Adrenal gland (tissue), 12 donors: Measurements from ENCODE around the gene CFAP299. TPM values are rescaled to one million over a fixed set of nuclear protein-coding genes. Genes with fewer than 3 reads are reported as not detected.

Experiments
- DNase-seq, 7 donors: peaks; one replicate each; pipeline ENCODE4 v3.0.0-alpha.2; 2019 to 2020
- H3K27ac ChIP-seq, 5 donors: fragments of 200-600 bp; sonication (generic) in 4 of 5; 1 replicate in 3 of 5; 2 replicates in 2 of 5; pipeline versions ENCODE4 v1.5.1 to v1.8.0; 2016 to 2020; ENCODE audit warnings: mild to moderate bottlenecking in 1 of 5
- H3K27me3 ChIP-seq: fragments of 200-600 bp; 2 replicates; pipeline ENCODE4 v1.8.0; 2021
- H3K36me3 ChIP-seq, 2 donors: fragments of 200-600 bp; replicated peaks in 1 of 2; 1 replicate in 1 of 2; 2 replicates in 1 of 2; pipeline versions ENCODE4 v1.5.1 to v1.8.0; 2018 to 2022
- H3K4me1 ChIP-seq, 2 donors: fragments of 200-600 bp; replicated peaks in 1 of 2; 1 replicate in 1 of 2; 2 replicates in 1 of 2; pipeline versions ENCODE4 v1.5.1 to v1.8.0; 2018 to 2021
- H3K4me3 ChIP-seq, 4 donors: fragments of 200-600 bp; sonication (generic) in 3 of 4; one replicate each; pipeline ENCODE4 v1.5.1; 2016 to 2018
- H3K9me3 ChIP-seq, 3 donors: fragments of 200-600 bp; sonication (generic) in 1 of 3; replicated peaks in 1 of 3; 1 replicate in 2 of 3; 2 replicates in 1 of 3; pipeline versions ENCODE4 v1.5.1 to v1.8.0; 2016 to 2021
- CTCF ChIP-seq, 6 experiments: fragments of 450-650 bp in 4 of 6; fragments of 200-600 bp in 2 of 6; sonication (generic) in 1 of 6; IDR thresholded peaks; 1 replicate in 5 of 6; 2 replicates in 1 of 6; pipeline versions ENCODE4 v1.5.1 to v1.8.0; 2016 to 2021; ENCODE audit warnings: antibody characterized with exemption in 6 of 6, mild to moderate bottlenecking in 2 of 6, moderate library complexity in 1 of 6
- POLR2A ChIP-seq, 2 donors: fragments of 450-650 bp; IDR thresholded peaks; one replicate each; pipeline ENCODE4 v1.6.1; 2017; ENCODE audit warnings: antibody characterized with exemption in 2 of 2, mild to moderate bottlenecking in 2 of 2, moderate library complexity in 1 of 2
- WGBS, 4 donors: extraction: QIAGEN DNeasy Blood & Tissue Kit in 2 of 4; methylation state at CpG; one replicate each; pipeline versions ENCODE4 v1.1.5 to v1.1.7; 2013 to 2017; 5-methylcytosine and 5-hydroxymethylcytosine counted together
- intact Hi-C, 2 donors: fragments of 100-400 bp; cut with DNase I; formaldehyde crosslinking; loops; one replicate each; pipeline versions ENCODE4 v1.14.1 to v1.15.0; 2022 to 2023
- polyA plus RNA-seq, 3 donors: library from polyadenylated mRNA; stranded (reverse); fragments of 200-250 nt in 2 of 3; fragments of 350-450 nt in 1 of 3; fragmentation: Illumina TruSeq in 1 of 3; extraction: RNeasy Lipid Tissue Mini Kit (QIAGEN cat#74804) in 1 of 3; gene quantifications; one replicate each; pipeline ENCODE4 v1.2.3, GENCODE V29; 2013 to 2014
- total RNA-seq, 9 donors: library from RNA; depleted of rRNA in 4 of 9; stranded (reverse); fragments of >200 nt in 4 of 9; fragments of 120-200 nt in 1 of 9; fragmentation: NEBNext Ultra II Directional in 1 of 9; extraction: Animal tissue kit (Norgen Biotek cat#: 25700) in 1 of 9; gene quantifications; one replicate each; pipeline versions ENCODE4 v1.1.0 to v1.2.4, GENCODE V29; 2013 to 2023
- donor health status: healthy with polysubstance abuse.
- donor health status: Bipolar disorder and iron deficiency.
- donor health status: DM: yes; HTN: yes; CAD: no.
- donor health status: DM: no; HTN: no; CAD: no.
- donor health status: DM: no; HTN: no; CAD: no.
- donor health status: DM: yes; HTN: yes; CAD: no.

CFAP299 gene
- total and polyA plus RNA-seq, 12 donors: not detected

GRCh38 chr4:80452055-80452454, 116.5 kb downstream of the CFAP299 start:
- WGBS, 4 donors: 67 to 74% (median 70%) methylated on average over 2 of the region's 2 CpGs
- H3K27me3 ChIP-seq: no peaks in the 10 kb centered on the region
- H3K4me1 ChIP-seq: no peaks in the 10 kb centered on the region
- no peaks in the 10 kb centered on the region for H3K36me3 ChIP-seq
- intact Hi-C loops: no loop called here
- no peaks in the 10 kb centered on the region for H3K9me3 ChIP-seq
- H3K4me3 ChIP-seq: no peak overlapping the region
- DNase-seq: no peak
- no peak overlapping the region for H3K27ac ChIP-seq
- TF ChIP-seq POLR2A (IDR thresholded peaks at IDR 0.05) (no peak), CTCF (IDR thresholded peaks at IDR 0.05) (no peak)

GRCh38 chr4:80452768-80453167, 117.2 kb downstream of the CFAP299 start:
- TF ChIP-seq CTCF (IDR thresholded peaks at IDR 0.05) (no peak), POLR2A (IDR thresholded peaks at IDR 0.05) (no peak)
- Histone ChIP-seq H3K36me3 (no peaks in the 10 kb centered on the region), H3K9me3 (no peaks in the 10 kb centered on the region), H3K27me3 (no peaks in the 10 kb centered on the region), H3K4me1 (no peaks in the 10 kb centered on the region), H3K4me3 (no peak overlapping the region), H3K27ac (no peak overlapping the region)
- intact Hi-C loops: no loop called here
- 65 to 75% (median 71%) methylated on average over 4 of the region's 4 CpGs for WGBS, 4 donors
- no peak for DNase-seq

GRCh38 chr4:80454040-80454439, 118.5 kb downstream of the CFAP299 start:
- H3K9me3 ChIP-seq: no peaks in the 10 kb centered on the region
- H3K27me3 ChIP-seq: no peaks in the 10 kb centered on the region
- intact Hi-C loops: no loop called here
- H3K4me3 ChIP-seq: no peak overlapping the region
- TF ChIP-seq POLR2A (IDR thresholded peaks at IDR 0.05) (no peak), CTCF (IDR thresholded peaks at IDR 0.05) (no peak)
- H3K27ac ChIP-seq: no peak overlapping the region
- H3K36me3 ChIP-seq: no peaks in the 10 kb centered on the region
- DNase-seq: no peak
- H3K4me1 ChIP-seq: no peaks in the 10 kb centered on the region
- WGBS, 4 donors: 79 to 94% (median 88%) methylated on average over 2 of the region's 2 CpGs

- TF ChIP-seq CTCF (IDR thresholded peaks at IDR 0.05) (no peak), POLR2A (IDR thresholded peaks at IDR 0.05) (no peak)
- DNase-seq: no peak
- no peak overlapping the region for H3K4me3 ChIP-seq
Measured at GRCh38 chr4:80454556-80454955, 119.0 kb downstream of the CFAP299 start.

More at GRCh38 chr4:80454556-80454955, 119.0 kb downstream of the CFAP299 start:
- 63 to 72% (median 68%) methylated on average over 1 of the region's 1 CpG for WGBS, 4 donors
- no peak overlapping the region for H3K27ac ChIP-seq
- H3K9me3 ChIP-seq: no peaks in the 10 kb centered on the region
- no peaks in the 10 kb centered on the region for H3K36me3 ChIP-seq
- intact Hi-C loops: no loop called here
- H3K27me3 ChIP-seq: no peaks in the 10 kb centered on the region
- H3K4me1 ChIP-seq: no peaks in the 10 kb centered on the region
